Neural cell (in vitro differentiated cells): ENCODE results near the gene HMCES.

Experiments used
- EZH2 ChIP-seq: fragments of 200-600, 300-800 bp; shearing (Covaris generic), sonication (generic); IDR thresholded peaks from 2 replicates; pipeline ENCODE4 v1.6.1; 2014; ENCODE audit warnings: antibody characterized with exemption, low read length, borderline replicate concordance, mild to moderate bottlenecking; ENCODE audit not compliant: insufficient read depth, poor library complexity, severe bottlenecking
- POLR2AphosphoS5 ChIP-seq: IDR thresholded peaks from 2 replicates; pipeline ENCODE4 v1.6.1; 2012
- RAD21 ChIP-seq: fragments of 450-650 bp; conservative IDR thresholded peaks from 2 replicates; pipeline ENCODE4 v1.6.1; 2014; ENCODE audit warnings: antibody characterized with exemption, mild to moderate bottlenecking, moderate library complexity
- TAF1 ChIP-seq: IDR thresholded peaks from 2 replicates; pipeline ENCODE4 v1.6.1; 2012; ENCODE audit warnings: low read depth
- TF ChIP-seq, protein P1 (sequence below): fragments of 450-650 bp; IDR thresholded peaks from 2 replicates; pipeline ENCODE4 v1.5.1; 2014; ENCODE audit warnings: antibody characterized with exemption, mild to moderate bottlenecking, moderate library complexity; ENCODE audit not compliant: poor library complexity, severe bottlenecking

DNA sequence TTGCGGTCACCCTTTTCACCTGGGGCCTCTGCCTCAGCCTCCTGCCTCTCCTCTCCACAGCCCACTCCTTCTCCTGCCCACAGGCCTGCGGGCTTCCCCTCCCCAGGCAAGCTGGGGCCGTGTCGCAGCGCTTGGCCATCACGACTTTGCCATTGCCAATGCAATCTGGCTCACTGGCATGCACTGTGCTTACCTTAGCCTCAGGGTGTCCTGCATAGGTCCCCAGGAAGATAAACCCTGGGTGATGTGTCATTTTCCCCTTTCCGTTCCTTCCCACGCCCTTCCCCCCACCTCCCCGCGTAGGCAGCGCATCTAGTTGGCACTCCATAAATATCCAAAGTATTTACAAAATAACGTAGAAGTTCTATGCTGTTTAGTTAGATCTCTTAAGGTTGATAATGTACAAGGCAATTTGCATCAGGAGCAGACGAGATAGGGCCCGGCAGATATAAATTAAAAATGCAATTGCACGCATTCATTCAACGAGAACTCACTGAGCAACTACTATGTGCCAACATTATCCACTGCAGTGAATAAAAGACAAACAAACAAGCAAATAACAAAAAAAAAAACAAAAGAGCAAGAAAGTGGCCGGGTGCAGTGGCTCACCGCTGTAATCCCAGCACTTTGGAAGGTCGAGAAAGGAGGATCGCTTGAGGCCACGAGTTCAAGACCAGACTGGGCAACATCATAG, 30.2 kb upstream of the HMCES start:
- TF ChIP-seq, protein P1, sequence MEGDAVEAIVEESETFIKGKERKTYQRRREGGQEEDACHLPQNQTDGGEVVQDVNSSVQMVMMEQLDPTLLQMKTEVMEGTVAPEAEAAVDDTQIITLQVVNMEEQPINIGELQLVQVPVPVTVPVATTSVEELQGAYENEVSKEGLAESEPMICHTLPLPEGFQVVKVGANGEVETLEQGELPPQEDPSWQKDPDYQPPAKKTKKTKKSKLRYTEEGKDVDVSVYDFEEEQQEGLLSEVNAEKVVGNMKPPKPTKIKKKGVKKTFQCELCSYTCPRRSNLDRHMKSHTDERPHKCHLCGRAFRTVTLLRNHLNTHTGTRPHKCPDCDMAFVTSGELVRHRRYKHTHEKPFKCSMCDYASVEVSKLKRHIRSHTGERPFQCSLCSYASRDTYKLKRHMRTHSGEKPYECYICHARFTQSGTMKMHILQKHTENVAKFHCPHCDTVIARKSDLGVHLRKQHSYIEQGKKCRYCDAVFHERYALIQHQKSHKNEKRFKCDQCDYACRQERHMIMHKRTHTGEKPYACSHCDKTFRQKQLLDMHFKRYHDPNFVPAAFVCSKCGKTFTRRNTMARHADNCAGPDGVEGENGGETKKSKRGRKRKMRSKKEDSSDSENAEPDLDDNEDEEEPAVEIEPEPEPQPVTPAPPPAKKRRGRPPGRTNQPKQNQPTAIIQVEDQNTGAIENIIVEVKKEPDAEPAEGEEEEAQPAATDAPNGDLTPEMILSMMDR: no peak
- TF ChIP-seq RAD21 (no peak), TAF1 (no peak), EZH2 (no peak), POLR2AphosphoS5 (no peak)
